HEK293 (cell line): ENCODE results near the gene MYL12A.

Experiments used
- KLF16 ChIP-seq: fragments of 450-650 bp; formaldehyde crosslinking; IDR thresholded peaks from 2 replicates; pipeline ENCODE4 v1.5.1; 2017; ENCODE audit warnings: missing biosample characterization, missing genetic modification characterization
- MEIS1 ChIP-seq: sonication (generic); formaldehyde crosslinking; IDR thresholded peaks from 2 replicates; pipeline ENCODE4 v1.8.1; 2022; ENCODE audit warnings: missing genetic modification reagents, mild to moderate bottlenecking, borderline replicate concordance
- SP2 ChIP-seq: fragments of 450-650 bp; formaldehyde crosslinking; IDR thresholded peaks from 2 replicates; pipeline ENCODE4 v1.5.1; 2016; ENCODE audit warnings: missing biosample characterization, missing genetic modification characterization
- ZBTB1 ChIP-seq: fragments of 450-650 bp; formaldehyde crosslinking; IDR thresholded peaks from 2 replicates; pipeline ENCODE4 v1.5.1; 2016; ENCODE audit warnings: missing biosample characterization, missing genetic modification characterization
- ZBTB17 ChIP-seq: fragments of 450-650 bp; formaldehyde crosslinking; IDR thresholded peaks from 2 replicates; pipeline ENCODE4 v1.5.1; 2016; ENCODE audit warnings: missing biosample characterization, missing genetic modification characterization
- ZBTB20 ChIP-seq: fragments of 450-650 bp; formaldehyde crosslinking; IDR thresholded peaks from 2 replicates; pipeline ENCODE4 v1.5.1; 2016; ENCODE audit warnings: missing biosample characterization, missing genetic modification characterization
- ZNF132 ChIP-seq: fragments of 450-650 bp; formaldehyde crosslinking; IDR thresholded peaks from 2 replicates; pipeline ENCODE4 v1.5.1; 2017; ENCODE audit warnings: missing biosample characterization, missing genetic modification characterization, borderline replicate concordance
- ZNF174 ChIP-seq: fragments of 450-650 bp; formaldehyde crosslinking; IDR thresholded peaks from 2 replicates; pipeline ENCODE4 v1.5.0; 2017; ENCODE audit warnings: missing biosample characterization, mild to moderate bottlenecking, missing genetic modification characterization
- ZNF175 ChIP-seq: fragments of 450-650 bp; formaldehyde crosslinking; IDR thresholded peaks from 2 replicates; pipeline ENCODE4 v1.5.1; 2016; ENCODE audit warnings: missing biosample characterization, missing genetic modification characterization
- ZNF223 ChIP-seq: fragments of 450-650 bp; formaldehyde crosslinking; IDR thresholded peaks from 2 replicates; pipeline ENCODE4 v1.5.1; 2016; ENCODE audit warnings: missing biosample characterization, missing genetic modification characterization
- ZNF354C ChIP-seq: fragments of 450-650 bp; formaldehyde crosslinking; IDR thresholded peaks from 2 replicates; pipeline ENCODE4 v1.5.1; 2016; ENCODE audit warnings: missing biosample characterization, missing genetic modification characterization, low read depth, borderline replicate concordance
- ZNF404 ChIP-seq: fragments of 450-650 bp; formaldehyde crosslinking; IDR thresholded peaks from 2 replicates; pipeline ENCODE4 v1.5.1; 2017; ENCODE audit warnings: missing biosample characterization, missing genetic modification characterization
- ZNF48 ChIP-seq: fragments of 450-650 bp; formaldehyde crosslinking; IDR thresholded peaks from 2 replicates; pipeline ENCODE4 v1.5.1; 2016; ENCODE audit warnings: missing biosample characterization, missing genetic modification characterization
- ZNF596 ChIP-seq: fragments of 450-650 bp; IDR thresholded peaks from 2 replicates; pipeline ENCODE4 v1.5.0; 2018; ENCODE audit warnings: missing biosample characterization, mild to moderate bottlenecking, missing genetic modification characterization, moderate library complexity
- ZNF600 ChIP-seq: fragments of 450-650 bp; formaldehyde crosslinking; IDR thresholded peaks from 2 replicates; pipeline ENCODE4 v1.5.1; 2016; ENCODE audit warnings: missing biosample characterization, missing genetic modification characterization
- ZNF785 ChIP-seq: fragments of 450-650 bp; formaldehyde crosslinking; IDR thresholded peaks from 2 replicates; pipeline ENCODE4 v1.5.1; 2016; ENCODE audit warnings: missing biosample characterization, missing genetic modification characterization
- ZNF843 ChIP-seq: fragments of 450-650 bp; formaldehyde crosslinking; IDR thresholded peaks from 2 replicates; pipeline ENCODE4 v1.5.1; 2016; ENCODE audit warnings: missing biosample characterization, missing genetic modification characterization
- ZSCAN30 ChIP-seq: fragments of 450-650 bp; IDR thresholded peaks from 2 replicates; pipeline ENCODE4 v1.5.1; 2018; ENCODE audit warnings: missing biosample characterization, mild to moderate bottlenecking, missing genetic modification characterization, moderate library complexity
- ZXDB ChIP-seq: fragments of 450-650 bp; formaldehyde crosslinking; IDR thresholded peaks from 2 replicates; pipeline ENCODE4 v1.5.1; 2016; ENCODE audit warnings: missing biosample characterization, missing genetic modification characterization
- TF ChIP-seq, protein P1 (sequence below): fragments of 450-650 bp; formaldehyde crosslinking; IDR thresholded peaks from 2 replicates; pipeline ENCODE4 v1.5.1; 2016; ENCODE audit warnings: missing biosample characterization, missing genetic modification characterization
- TF ChIP-seq, protein P2 (sequence below): fragments of 450-650 bp; formaldehyde crosslinking; IDR thresholded peaks from 2 replicates; pipeline ENCODE4 v1.5.1; 2016; ENCODE audit warnings: missing biosample characterization, missing genetic modification characterization
- TF ChIP-seq, protein P3 (sequence below): fragments of 450-650 bp; formaldehyde crosslinking; IDR thresholded peaks from 2 replicates; pipeline ENCODE4 v1.5.1; 2016; ENCODE audit warnings: missing biosample characterization, missing genetic modification characterization
- TF ChIP-seq, protein P4 (sequence below): fragments of 450-650 bp; formaldehyde crosslinking; IDR thresholded peaks from 2 replicates; pipeline ENCODE4 v1.5.1; 2016; ENCODE audit warnings: missing biosample characterization, missing genetic modification characterization, borderline replicate concordance
- TF ChIP-seq, protein P5 (sequence below): fragments of 450-650 bp; formaldehyde crosslinking; IDR thresholded peaks from 2 replicates; pipeline ENCODE4 v1.5.1; 2017; ENCODE audit warnings: missing biosample characterization, mild to moderate bottlenecking, missing genetic modification characterization, moderate library complexity
- TF ChIP-seq, protein P6 (sequence below): fragments of 450-650 bp; formaldehyde crosslinking; IDR thresholded peaks from 2 replicates; pipeline ENCODE4 v1.5.1; 2017; ENCODE audit warnings: missing biosample characterization, missing genetic modification characterization
- TF ChIP-seq, protein P7 (sequence below): fragments of 450-650 bp; formaldehyde crosslinking; IDR thresholded peaks from 2 replicates; pipeline ENCODE4 v1.5.1; 2016; ENCODE audit warnings: missing biosample characterization, missing genetic modification characterization

Gene MYL12A

DNA sequence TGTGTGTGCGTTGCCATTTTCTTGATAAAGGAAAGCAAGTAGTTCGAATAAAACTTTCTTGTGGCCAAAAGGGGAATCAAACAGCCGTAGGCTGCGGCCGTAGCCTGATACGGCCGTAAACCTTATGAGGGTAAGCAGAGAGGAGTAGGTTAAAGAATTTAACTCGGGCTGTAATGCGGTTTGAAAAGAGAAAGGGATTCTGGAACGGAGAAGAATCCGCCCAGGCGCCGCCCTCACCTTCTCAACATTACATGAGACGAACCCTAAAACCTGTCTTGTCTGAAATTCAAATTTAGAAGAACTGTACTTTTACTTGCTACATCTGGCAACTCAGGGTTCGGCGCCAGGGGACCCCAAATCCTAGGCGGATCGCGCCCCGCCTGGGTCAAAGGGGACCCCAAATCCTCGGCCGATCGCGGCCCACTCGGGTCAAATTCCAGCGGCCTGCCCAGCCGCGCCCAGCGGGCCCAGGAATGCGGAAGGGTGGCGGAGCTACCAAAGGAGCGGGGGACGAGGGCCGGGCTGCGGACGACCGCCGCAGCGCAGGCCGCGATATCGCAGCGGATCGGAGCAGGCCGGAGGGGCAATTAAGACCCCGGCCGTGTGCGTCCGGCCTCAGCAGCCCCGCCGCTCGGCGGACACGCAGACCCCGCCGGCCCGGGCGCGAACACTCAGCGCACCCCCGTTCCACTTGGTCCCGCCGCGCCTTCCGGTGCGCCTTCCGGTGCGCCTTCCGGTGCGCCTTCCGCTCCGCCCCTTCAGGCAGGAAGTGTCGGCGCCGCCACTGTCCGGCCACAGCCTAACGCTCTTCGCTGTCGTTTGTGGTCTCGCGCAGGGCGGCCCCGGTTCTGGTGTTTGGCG lies 14.0 kb downstream of the MYL12A start, which contains the start of gene MYL12B (continued):
- peak; percentile 96 for TF ChIP-seq KLF16 (tag by site-specific recombination)
- TF ChIP-seq ZBTB1 (tag by site-specific recombination): no peak
- TF ChIP-seq ZNF223 (tag by site-specific recombination): no peak
- no peak for TF ChIP-seq MEIS1 (CRISPR knock-in tag)
- TF ChIP-seq ZNF48 (tag by site-specific recombination): no peak
- TF ChIP-seq ZBTB17 (tag by site-specific recombination): 0 out of 2 replicates have a peak, but pooled peaks have one; percentile 35
- TF ChIP-seq ZNF174 (tag by site-specific recombination): no peak
- TF ChIP-seq ZXDB: peak; percentile 89
- no peak for TF ChIP-seq ZNF132 (tag by site-specific recombination)
- TF ChIP-seq ZNF785 (tag by site-specific recombination): 0 out of 2 replicates have a peak, but pooled peaks have one; percentile 35
- TF ChIP-seq ZSCAN30 (tag by site-specific recombination): peak; percentile 81
- TF ChIP-seq ZNF354C (tag by site-specific recombination): no peak
- TF ChIP-seq, protein P1, sequence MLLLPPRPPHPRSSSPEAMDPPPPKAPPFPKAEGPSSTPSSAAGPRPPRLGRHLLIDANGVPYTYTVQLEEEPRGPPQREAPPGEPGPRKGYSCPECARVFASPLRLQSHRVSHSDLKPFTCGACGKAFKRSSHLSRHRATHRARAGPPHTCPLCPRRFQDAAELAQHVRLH: peak; percentile 98
- TF ChIP-seq ZNF596 (tag by site-specific recombination): no peak
- TF ChIP-seq, protein P2, sequence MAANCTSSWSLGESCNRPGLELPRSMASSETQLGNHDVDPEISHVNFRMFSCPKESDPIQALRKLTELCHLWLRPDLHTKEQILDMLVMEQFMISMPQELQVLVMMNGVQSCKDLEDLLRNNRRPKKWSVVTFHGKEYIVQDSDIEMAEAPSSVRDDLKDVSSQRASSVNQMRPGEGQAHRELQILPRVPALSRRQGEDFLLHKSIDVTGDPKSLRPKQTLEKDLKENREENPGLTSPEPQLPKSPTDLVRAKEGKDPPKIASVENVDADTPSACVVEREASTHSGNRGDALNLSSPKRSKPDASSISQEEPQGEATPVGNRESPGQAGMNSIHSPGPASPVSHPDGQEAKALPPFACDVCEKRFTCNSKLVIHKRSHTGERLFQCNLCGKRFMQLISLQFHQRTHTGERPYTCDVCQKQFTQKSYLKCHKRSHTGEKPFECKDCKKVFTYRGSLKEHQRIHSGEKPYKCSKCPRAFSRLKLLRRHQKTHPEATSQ (tag by site-specific recombination): no peak
- TF ChIP-seq, protein P3, sequence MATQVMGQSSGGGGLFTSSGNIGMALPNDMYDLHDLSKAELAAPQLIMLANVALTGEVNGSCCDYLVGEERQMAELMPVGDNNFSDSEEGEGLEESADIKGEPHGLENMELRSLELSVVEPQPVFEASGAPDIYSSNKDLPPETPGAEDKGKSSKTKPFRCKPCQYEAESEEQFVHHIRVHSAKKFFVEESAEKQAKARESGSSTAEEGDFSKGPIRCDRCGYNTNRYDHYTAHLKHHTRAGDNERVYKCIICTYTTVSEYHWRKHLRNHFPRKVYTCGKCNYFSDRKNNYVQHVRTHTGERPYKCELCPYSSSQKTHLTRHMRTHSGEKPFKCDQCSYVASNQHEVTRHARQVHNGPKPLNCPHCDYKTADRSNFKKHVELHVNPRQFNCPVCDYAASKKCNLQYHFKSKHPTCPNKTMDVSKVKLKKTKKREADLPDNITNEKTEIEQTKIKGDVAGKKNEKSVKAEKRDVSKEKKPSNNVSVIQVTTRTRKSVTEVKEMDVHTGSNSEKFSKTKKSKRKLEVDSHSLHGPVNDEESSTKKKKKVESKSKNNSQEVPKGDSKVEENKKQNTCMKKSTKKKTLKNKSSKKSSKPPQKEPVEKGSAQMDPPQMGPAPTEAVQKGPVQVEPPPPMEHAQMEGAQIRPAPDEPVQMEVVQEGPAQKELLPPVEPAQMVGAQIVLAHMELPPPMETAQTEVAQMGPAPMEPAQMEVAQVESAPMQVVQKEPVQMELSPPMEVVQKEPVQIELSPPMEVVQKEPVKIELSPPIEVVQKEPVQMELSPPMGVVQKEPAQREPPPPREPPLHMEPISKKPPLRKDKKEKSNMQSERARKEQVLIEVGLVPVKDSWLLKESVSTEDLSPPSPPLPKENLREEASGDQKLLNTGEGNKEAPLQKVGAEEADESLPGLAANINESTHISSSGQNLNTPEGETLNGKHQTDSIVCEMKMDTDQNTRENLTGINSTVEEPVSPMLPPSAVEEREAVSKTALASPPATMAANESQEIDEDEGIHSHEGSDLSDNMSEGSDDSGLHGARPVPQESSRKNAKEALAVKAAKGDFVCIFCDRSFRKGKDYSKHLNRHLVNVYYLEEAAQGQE (tag by site-specific recombination): no peak
- TF ChIP-seq, protein P4, sequence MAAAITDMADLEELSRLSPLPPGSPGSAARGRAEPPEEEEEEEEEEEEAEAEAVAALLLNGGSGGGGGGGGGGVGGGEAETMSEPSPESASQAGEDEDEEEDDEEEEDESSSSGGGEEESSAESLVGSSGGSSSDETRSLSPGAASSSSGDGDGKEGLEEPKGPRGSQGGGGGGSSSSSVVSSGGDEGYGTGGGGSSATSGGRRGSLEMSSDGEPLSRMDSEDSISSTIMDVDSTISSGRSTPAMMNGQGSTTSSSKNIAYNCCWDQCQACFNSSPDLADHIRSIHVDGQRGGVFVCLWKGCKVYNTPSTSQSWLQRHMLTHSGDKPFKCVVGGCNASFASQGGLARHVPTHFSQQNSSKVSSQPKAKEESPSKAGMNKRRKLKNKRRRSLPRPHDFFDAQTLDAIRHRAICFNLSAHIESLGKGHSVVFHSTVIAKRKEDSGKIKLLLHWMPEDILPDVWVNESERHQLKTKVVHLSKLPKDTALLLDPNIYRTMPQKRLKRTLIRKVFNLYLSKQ (tag by site-specific recombination): no peak
- no peak for TF ChIP-seq ZNF175 (tag by site-specific recombination)
- peak; percentile 42; the same call in 1 of the 2 replicates for TF ChIP-seq ZNF843 (tag by site-specific recombination)
- TF ChIP-seq ZBTB20 (tag by site-specific recombination): peak; percentile 88
- TF ChIP-seq, protein P5, sequence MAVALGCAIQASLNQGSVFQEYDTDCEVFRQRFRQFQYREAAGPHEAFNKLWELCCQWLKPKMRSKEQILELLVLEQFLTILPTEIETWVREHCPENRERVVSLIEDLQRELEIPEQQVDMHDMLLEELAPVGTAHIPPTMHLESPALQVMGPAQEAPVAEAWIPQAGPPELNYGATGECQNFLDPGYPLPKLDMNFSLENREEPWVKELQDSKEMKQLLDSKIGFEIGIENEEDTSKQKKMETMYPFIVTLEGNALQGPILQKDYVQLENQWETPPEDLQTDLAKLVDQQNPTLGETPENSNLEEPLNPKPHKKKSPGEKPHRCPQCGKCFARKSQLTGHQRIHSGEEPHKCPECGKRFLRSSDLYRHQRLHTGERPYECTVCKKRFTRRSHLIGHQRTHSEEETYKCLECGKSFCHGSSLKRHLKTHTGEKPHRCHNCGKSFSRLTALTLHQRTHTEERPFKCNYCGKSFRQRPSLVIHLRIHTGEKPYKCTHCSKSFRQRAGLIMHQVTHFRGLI (tag by site-specific recombination): peak; percentile 93
- TF ChIP-seq, protein P6, sequence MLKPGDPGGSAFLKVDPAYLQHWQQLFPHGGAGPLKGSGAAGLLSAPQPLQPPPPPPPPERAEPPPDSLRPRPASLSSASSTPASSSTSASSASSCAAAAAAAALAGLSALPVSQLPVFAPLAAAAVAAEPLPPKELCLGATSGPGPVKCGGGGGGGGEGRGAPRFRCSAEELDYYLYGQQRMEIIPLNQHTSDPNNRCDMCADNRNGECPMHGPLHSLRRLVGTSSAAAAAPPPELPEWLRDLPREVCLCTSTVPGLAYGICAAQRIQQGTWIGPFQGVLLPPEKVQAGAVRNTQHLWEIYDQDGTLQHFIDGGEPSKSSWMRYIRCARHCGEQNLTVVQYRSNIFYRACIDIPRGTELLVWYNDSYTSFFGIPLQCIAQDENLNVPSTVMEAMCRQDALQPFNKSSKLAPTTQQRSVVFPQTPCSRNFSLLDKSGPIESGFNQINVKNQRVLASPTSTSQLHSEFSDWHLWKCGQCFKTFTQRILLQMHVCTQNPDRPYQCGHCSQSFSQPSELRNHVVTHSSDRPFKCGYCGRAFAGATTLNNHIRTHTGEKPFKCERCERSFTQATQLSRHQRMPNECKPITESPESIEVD (tag by site-specific recombination): no peak
- TF ChIP-seq, protein P7, sequence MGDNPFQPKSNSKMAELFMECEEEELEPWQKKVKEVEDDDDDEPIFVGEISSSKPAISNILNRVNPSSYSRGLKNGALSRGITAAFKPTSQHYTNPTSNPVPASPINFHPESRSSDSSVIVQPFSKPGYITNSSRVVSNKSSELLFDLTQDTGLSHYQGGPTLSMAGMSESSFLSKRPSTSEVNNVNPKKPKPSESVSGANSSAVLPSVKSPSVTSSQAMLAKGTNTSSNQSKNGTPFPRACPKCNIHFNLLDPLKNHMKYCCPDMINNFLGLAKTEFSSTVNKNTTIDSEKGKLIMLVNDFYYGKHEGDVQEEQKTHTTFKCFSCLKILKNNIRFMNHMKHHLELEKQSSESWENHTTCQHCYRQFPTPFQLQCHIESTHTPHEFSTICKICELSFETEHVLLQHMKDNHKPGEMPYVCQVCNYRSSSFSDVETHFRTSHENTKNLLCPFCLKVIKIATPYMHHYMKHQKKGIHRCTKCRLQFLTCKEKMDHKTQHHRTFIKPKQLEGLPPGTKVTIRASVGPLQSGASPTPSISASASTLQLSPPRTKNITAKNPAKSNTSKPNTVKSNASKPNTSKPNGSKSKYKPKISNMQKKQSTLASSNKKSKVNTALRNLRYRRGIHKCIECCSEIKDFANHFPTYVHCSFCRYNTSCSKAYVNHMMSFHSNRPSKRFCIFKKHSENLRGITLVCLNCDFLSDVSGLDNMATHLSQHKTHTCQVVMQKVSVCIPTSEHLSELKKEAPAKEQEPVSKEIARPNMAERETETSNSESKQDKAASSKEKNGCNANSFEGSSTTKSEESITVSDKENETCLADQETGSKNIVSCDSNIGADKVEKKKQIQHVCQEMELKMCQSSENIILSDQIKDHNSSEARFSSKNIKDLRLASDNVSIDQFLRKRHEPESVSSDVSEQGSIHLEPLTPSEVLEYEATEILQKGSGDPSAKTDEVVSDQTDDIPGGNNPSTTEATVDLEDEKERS (tag by site-specific recombination): no peak
- TF ChIP-seq ZNF600 (tag by site-specific recombination): no peak
- TF ChIP-seq SP2 (tag by site-specific recombination): peak; percentile 56
- TF ChIP-seq ZNF404: no peak
